GM12891 (cell line): Measurements from ENCODE around the gene TOR1A.

ENCODE experiments used
- POLR2A ChIP-seq: IDR thresholded peaks from 2 replicates; pipeline ENCODE4 v1.6.1; 2011; ENCODE audit warnings: low read depth, low read length, control low read depth
- POLR2AphosphoS5 ChIP-seq: IDR thresholded peaks from 2 replicates; pipeline ENCODE4 v1.6.1; 2011; ENCODE audit warnings: low read depth, low read length, control low read depth
- SPI1 ChIP-seq: IDR thresholded peaks from 2 replicates; pipeline ENCODE4 v1.6.1; 2011; ENCODE audit warnings: low read depth, low read length, control low read depth
- TAF1 ChIP-seq: IDR thresholded peaks from 2 replicates; pipeline ENCODE4 v1.6.1; 2011; ENCODE audit warnings: low read depth, low read length, control low read depth

GRCh38 chr9:129823542-129823934, 398 bp downstream of the TOR1A start:
- TF ChIP-seq POLR2AphosphoS5 = no peak
- no peak for TF ChIP-seq POLR2A
- TF ChIP-seq TAF1 = no peak
- TF ChIP-seq SPI1 = no peak
